H1 (cell line): ENCODE results near the gene ME3. TPM values are rescaled to one million over a fixed set of nuclear protein-coding genes. Genes with fewer than 3 reads are reported as not detected.

Experiments used
- EZH2 ChIP-seq: fragments of 200-600 bp; sonication (generic); IDR thresholded peaks from 2 replicates; pipeline ENCODE4 v1.7.1; 2012; ENCODE audit warnings: low read depth, mild to moderate bottlenecking, moderate library complexity, low read length, inconsistent platforms; ENCODE audit not compliant: severe bottlenecking
- GABPA ChIP-seq: IDR thresholded peaks from 2 replicates; pipeline ENCODE4 v1.6.1; 2011; ENCODE audit warnings: mild to moderate bottlenecking, low read length, moderate library complexity, borderline replicate concordance; ENCODE audit not compliant: insufficient read depth
- NRF1 ChIP-seq: IDR thresholded peaks from 2 replicates; pipeline ENCODE4 v1.6.1; 2011; ENCODE audit warnings: mild to moderate bottlenecking, low read depth, low read length, improper control_type of control experiment
- SIN3A ChIP-seq, 2 experiments: IDR thresholded peaks in 1 of 2; conservative IDR thresholded peaks in 1 of 2; 2 replicates each; pipeline ENCODE4 v1.6.1; 2011 to 2012; ENCODE audit warnings: low read length in 2 of 2, improper control_type of control experiment in 1 of 2, low read depth in 1 of 2, mild to moderate bottlenecking in 1 of 2
- polyA plus RNA-seq, 7 experiments: library from polyadenylated mRNA; depleted of rRNA in 3 of 7; stranded (reverse) in 5 of 7; unstranded in 2 of 7; fragments of >200 nt in 5 of 7; fragments of 200-250 nt in 2 of 7; gene quantifications; 1 replicate in 5 of 7; 2 replicates in 1 of 7; 4 replicates in 1 of 7; pipeline versions ENCODE4 v1.2.1 to v1.2.3, GENCODE V29; 2011 to 2013; ENCODE audit warnings: missing spikeins in 2 of 7, mixed read lengths in 2 of 7
- total RNA-seq: library from RNA; stranded (reverse); fragmentation: NEBNext Ultra II Directional; extraction: Animal tissue kit (Norgen Biotek cat#: 25700); gene quantifications from 2 replicates; pipeline ENCODE4 v1.2.1, GENCODE V29; 2021

Gene ME3
- total and polyA plus RNA-seq, 2 of the 8 experiments (the other 6 are each of a cell fraction or from before 2014, with no cell fraction given), result 1.5 to 2.8 TPM

DNA sequence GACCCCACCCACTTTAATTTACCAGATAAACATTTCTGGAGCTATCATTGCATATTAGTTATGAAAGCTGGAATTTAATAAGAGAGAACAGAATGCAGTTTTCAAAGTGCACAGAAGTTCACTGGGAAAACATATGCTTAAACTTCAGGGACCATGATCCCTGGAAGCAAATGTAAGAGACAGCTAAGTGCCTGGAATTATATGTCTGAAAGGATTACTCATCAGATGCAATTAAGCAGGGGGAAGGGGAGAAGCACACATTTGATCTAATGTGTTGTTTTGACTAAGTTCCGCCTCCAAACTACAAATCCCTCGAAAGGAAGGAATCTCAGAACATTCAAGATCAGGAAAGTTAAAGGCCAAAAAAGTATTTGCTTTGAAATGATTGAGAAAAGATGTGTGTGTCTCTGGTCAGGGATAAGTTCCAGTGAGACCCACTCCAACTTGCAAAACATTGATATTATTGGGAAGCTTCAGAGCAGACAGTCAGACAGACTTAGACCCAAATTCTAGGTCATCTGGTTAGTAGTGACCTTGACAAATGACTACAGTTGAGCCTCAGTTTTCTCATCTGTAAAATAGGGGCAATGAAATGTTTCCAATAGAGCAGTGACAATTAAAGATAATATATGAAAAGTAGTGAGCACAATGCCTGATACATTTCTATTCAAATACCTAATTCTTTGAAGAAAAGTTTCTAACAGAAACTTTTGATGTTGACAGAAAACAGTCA lies 147.6 kb downstream of the ME3 start (continued):
- no peak for TF ChIP-seq SIN3A (conservative IDR thresholded peaks at IDR 0.05 in 1 of 2, IDR thresholded peaks at IDR 0.05 in 1 of 2; ENCODE audit: low read depth in 1 of 2, low read length in 2 of 2)
- no peak for TF ChIP-seq EZH2
- no peak for TF ChIP-seq GABPA
- no peak for TF ChIP-seq NRF1
